ENCODE measurements around the gene SERPINA5.

DNA sequence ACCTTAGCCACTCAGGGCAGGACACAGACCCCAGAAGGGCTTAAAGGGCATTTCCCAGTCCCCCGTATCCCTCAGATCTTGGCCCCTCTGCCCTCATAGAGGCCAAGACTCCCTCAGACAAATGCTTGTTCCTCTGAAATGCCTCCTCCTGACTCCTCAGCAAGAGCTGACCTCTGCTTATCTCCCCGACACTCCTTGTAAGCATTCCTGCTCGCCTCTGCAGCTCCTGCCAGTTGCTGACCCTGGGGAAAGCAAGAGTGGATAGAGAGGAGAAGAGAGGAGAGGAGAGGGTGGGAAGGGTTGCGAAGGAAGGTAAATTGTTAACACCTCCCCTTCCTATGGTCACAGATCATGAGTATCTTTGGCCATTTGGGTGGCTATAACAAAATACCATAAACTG is 7.1 kb downstream of the SERPINA5 start:
- TF ChIP-seq GATA2 (IDR thresholded peaks at IDR 0.05; ENCODE audit: low read depth, low read length) = no peak
- no peak for TF ChIP-seq GATA3 (IDR thresholded peaks at IDR 0.05; ENCODE audit: low read depth, low read length)
